HFFc6 (cell line): ENCODE measurements around the gene GALNTL6. TPM values are rescaled to one million over a fixed set of nuclear protein-coding genes. Genes with fewer than 3 reads are reported as not detected.

Experiments used
- DNase-seq: peaks from one replicate; pipeline ENCODE4 v3.0.0-alpha.2; 2018
- H3K27ac Mint-ChIP-seq: 2 replicates; pipeline ENCODE4 v1.8.0; 2020; ENCODE audit warnings: mild to moderate bottlenecking, mixed read lengths
- H3K27me3 Mint-ChIP-seq: 2 replicates; pipeline ENCODE4 v1.8.0; 2021; ENCODE audit warnings: mild to moderate bottlenecking, moderate library complexity, mixed read lengths; ENCODE audit not compliant: insufficient read depth
- H3K36me3 Mint-ChIP-seq: 2 replicates; pipeline ENCODE4 v1.8.0; 2021; ENCODE audit warnings: low read depth, mixed read lengths
- H3K4me1 Mint-ChIP-seq: 2 replicates; pipeline ENCODE4 v1.8.0; 2020; ENCODE audit warnings: low read depth, mixed read lengths
- H3K4me3 Mint-ChIP-seq: 2 replicates; pipeline ENCODE4 v1.8.0; 2020; ENCODE audit warnings: mild to moderate bottlenecking, moderate library complexity, mixed read lengths
- H3K9me3 Mint-ChIP-seq: 2 replicates; pipeline ENCODE4 v1.8.0; 2020; ENCODE audit warnings: mild to moderate bottlenecking, mixed read lengths
- CTCF ChIP-seq: fragments of 200-600 bp; sonication (generic); IDR thresholded peaks from 2 replicates; pipeline ENCODE4 v1.5.0; 2021; ENCODE audit warnings: antibody characterized with exemption, mild to moderate bottlenecking
- total RNA-seq, 6 experiments: library from RNA; stranded (reverse); fragmentation: NEBNext Ultra II Directional; extraction: Animal tissue kit (Norgen Biotek cat#: 25700); gene quantifications; 2 replicates in 1 of 6; 3 replicates in 5 of 6; pipeline ENCODE4 v1.2.3, GENCODE V29; 2021

GALNTL6 gene
- total RNA-seq, 6 experiments from 2014 or later: 0.07 TPM; not detected in 5

GRCh38 chr4:171985129-171985528 is 171.9 kb downstream of the GALNTL6 start:
- Mint-ChIP-seq H3K4me1 (no peaks in the 10 kb centered on the region), H3K9me3 (peaks cover 5% of the 10 kb centered on the region; the same call in 1 of the 2 replicates), H3K27me3 (no peaks in the 10 kb centered on the region), H3K36me3 (no peaks in the 10 kb centered on the region), H3K27ac (no peak overlapping the region), H3K4me3 (no peak overlapping the region)
- DNase-seq: no peak
- TF ChIP-seq CTCF: no peak

- no peak for TF ChIP-seq CTCF
- Mint-ChIP-seq H3K36me3 (no peaks in the 10 kb centered on the region), H3K27me3 (no peaks in the 10 kb centered on the region), H3K4me1 (no peaks in the 10 kb centered on the region), H3K9me3 (no peaks in the 10 kb centered on the region), H3K27ac (no peak overlapping the region), H3K4me3 (no peak overlapping the region)
- DNase-seq: no peak
These were observed 180.0 kb downstream of the GALNTL6 start for GRCh38 chr4:171993247-171993646.

GRCh38 chr4:172007889-172008288 is 194.7 kb downstream of the GALNTL6 start:
- Mint-ChIP-seq H3K4me1 (no peaks in the 10 kb centered on the region), H3K4me3 (no peak overlapping the region), H3K36me3 (no peaks in the 10 kb centered on the region), H3K9me3 (no peaks in the 10 kb centered on the region), H3K27ac (no peak overlapping the region), H3K27me3 (no peaks in the 10 kb centered on the region)
- no peak for TF ChIP-seq CTCF
- DNase-seq: no peak

- Mint-ChIP-seq H3K27me3 (no peaks in the 10 kb centered on the region), H3K9me3 (no peaks in the 10 kb centered on the region), H3K4me1 (no peaks in the 10 kb centered on the region)
These were observed 196.4 kb downstream of the GALNTL6 start for GRCh38 chr4:172009446-172010230.

GRCh38 chr4:172011196-172011595 is 198.0 kb downstream of the GALNTL6 start:
- Mint-ChIP-seq H3K27ac (no peak overlapping the region), H3K36me3 (no peaks in the 10 kb centered on the region), H3K27me3 (no peaks in the 10 kb centered on the region; the same call in 1 of the 2 replicates), H3K9me3 (no peaks in the 10 kb centered on the region), H3K4me3 (no peak overlapping the region), H3K4me1 (no peaks in the 10 kb centered on the region)
- no peak for DNase-seq
- no peak for TF ChIP-seq CTCF

More at GRCh38 chr4:172009446-172010230, 196.4 kb downstream of the GALNTL6 start:
- Mint-ChIP-seq H3K36me3 (no peaks in the 10 kb centered on the region), H3K4me3 (no peak overlapping the region), H3K27ac (no peak overlapping the region)
- TF ChIP-seq CTCF: no peak
- DNase-seq: no peak
